OCI-LY7 (cell line): Measurements from ENCODE around the gene SENP5. TPM values are rescaled to one million over a fixed set of nuclear protein-coding genes. Genes with fewer than 3 reads are reported as not detected.

Experiments
- BruUV-seq: library from RNA; stranded (reverse); fragments of 400-500 nt; replicated peaks from 2 replicates; lab custom pipeline; 2021; lab: Mats Ljungman, UMichigan
- CTCF ChIA-PET: fragments of 300-600 bp; sonication (Branson Sonifier 250); formaldehyde crosslinking; loops from one replicate; lab custom pipeline; 2022; ENCODE audit warnings: antibody characterized with exemption; ENCODE audit not compliant: unreplicated experiment; lab: Charles Lee
- POLR2A ChIA-PET: fragments of 300-600 bp; sonication (Branson Sonifier 250); formaldehyde crosslinking; loops from one replicate; lab custom pipeline; 2022; ENCODE audit warnings: antibody characterized with exemption; lab: Charles Lee
- DNase-seq: peaks from one replicate; pipeline ENCODE4 v3.0.0-alpha.2; 2015; ENCODE audit warnings: low spot score
- H2AFZ ChIP-seq: fragments of 200-600 bp; sonication (generic), shearing (Covaris generic); 2 replicates; pipeline ENCODE4 v1.6.1; 2014; ENCODE audit warnings: mild to moderate bottlenecking, antibody characterized with exemption, low read length, moderate library complexity
- H3K27ac ChIP-seq: fragments of 200-600 bp; sonication (generic); 2 replicates; pipeline ENCODE4 v1.5.1; 2014; ENCODE audit warnings: mixed run types, low read depth, mild to moderate bottlenecking, moderate library complexity, low read length, inconsistent platforms; ENCODE audit not compliant: poor library complexity, severe bottlenecking
- H3K36me3 ChIP-seq: fragments of 200-600 bp; sonication (generic); 2 replicates; pipeline ENCODE4 v1.6.1; 2014; ENCODE audit warnings: mild to moderate bottlenecking, antibody characterized with exemption, low read length, moderate library complexity, mixed read lengths; ENCODE audit not compliant: insufficient read depth
- H3K4me1 ChIP-seq: fragments of 200-600 bp; sonication (generic); 2 replicates; pipeline ENCODE4 v1.5.1; 2014; ENCODE audit warnings: mild to moderate bottlenecking, low read length; ENCODE audit not compliant: insufficient read depth, poor library complexity, severe bottlenecking
- H3K4me2 ChIP-seq: fragments of 200-600 bp; sonication (generic); 2 replicates; pipeline ENCODE4 v1.6.1; 2014; ENCODE audit warnings: mild to moderate bottlenecking, low read length
- H3K4me3 ChIP-seq: fragments of 200-600 bp; sonication (generic); 2 replicates; pipeline ENCODE4 v1.5.1; 2014; ENCODE audit warnings: mild to moderate bottlenecking, low read depth, low read length; ENCODE audit not compliant: poor library complexity, severe bottlenecking
- H3K79me2 ChIP-seq: fragments of 200-600 bp; sonication (generic); 2 replicates; pipeline ENCODE4 v1.6.1; 2016; ENCODE audit warnings: low read depth, mild to moderate bottlenecking, low read length, moderate library complexity, mixed read lengths; ENCODE audit not compliant: insufficient read depth
- H3K9me2 ChIP-seq: fragments of 200-600 bp; sonication (generic); 2 replicates; pipeline ENCODE4 v1.6.1; 2016; ENCODE audit warnings: mild to moderate bottlenecking, low read length, mixed read lengths; ENCODE audit not compliant: insufficient read depth
- H3K9me3 ChIP-seq: fragments of 200-600 bp; sonication (generic); 2 replicates; pipeline ENCODE4 v1.6.1; 2014; ENCODE audit warnings: mild to moderate bottlenecking, mixed run types, low read length, mixed read lengths
- H4K20me1 ChIP-seq: fragments of 200-600 bp; sonication (generic); 2 replicates; pipeline ENCODE4 v1.6.1; 2014; ENCODE audit warnings: mild to moderate bottlenecking, antibody characterized with exemption, low read length, moderate library complexity, mixed read lengths; ENCODE audit not compliant: insufficient read depth
- EZH2phosphoT487 ChIP-seq: fragments of 200-600 bp; sonication (generic); IDR thresholded peaks from 2 replicates; pipeline ENCODE4 v1.6.1; 2018; ENCODE audit warnings: low read depth, borderline replicate concordance, mild to moderate bottlenecking, mixed run types, antibody characterized with exemption, low read length, moderate library complexity, mixed read lengths
- intact Hi-C: fragments of 100-400 bp; cut with micrococcal nuclease; formaldehyde crosslinking; loops from one replicate; pipeline ENCODE4 v1.10.0; 2022; ENCODE audit not compliant: unreplicated experiment
- total RNA-seq, 2 experiments: library from RNA; depleted of rRNA in 1 of 2; stranded (reverse); fragments of >200 nt in 1 of 2; shearing (Covaris generic) in 1 of 2; gene quantifications; 2 replicates each; pipeline ENCODE4 v1.2.3, GENCODE V29; 2014 to 2022
- TF ChIP-seq, protein P1 (sequence below): fragments of 200-600 bp; sonication (generic); conservative IDR thresholded peaks from 2 replicates; pipeline ENCODE4 v1.5.1; 2014; ENCODE audit warnings: mild to moderate bottlenecking, antibody characterized with exemption, low read length, moderate library complexity, mixed read lengths

SENP5 gene
- total RNA-seq, 2 experiments from 2014 or later, result 40.2 to 42.9 TPM

- H3K4me2 ChIP-seq, result peak overlapping the region; percentile 42; the same call in 1 of the 2 replicates
- no peaks in the 10 kb centered on the region for H3K9me2 ChIP-seq
- BruUV-seq, result no TSS peak
- H3K9me3 ChIP-seq, result no peaks in the 10 kb centered on the region
- H4K20me1 ChIP-seq, result no peaks in the 10 kb centered on the region
- H3K79me2 ChIP-seq, result no peaks in the 10 kb centered on the region
- intact Hi-C loops, result loop anchor here (10.0 kb wide), 1 partner anchor 253 kb away; the partner anchor contains the start of genes CEP19 and PIGX
- no peak overlapping the region for H3K27ac ChIP-seq
- no peak overlapping the region for H3K4me3 ChIP-seq
- ChIA-PET CTCF (no interaction called here), POLR2A (no interaction called here)
- TF ChIP-seq EZH2phosphoT487, result no peak
- TF ChIP-seq, protein P1, sequence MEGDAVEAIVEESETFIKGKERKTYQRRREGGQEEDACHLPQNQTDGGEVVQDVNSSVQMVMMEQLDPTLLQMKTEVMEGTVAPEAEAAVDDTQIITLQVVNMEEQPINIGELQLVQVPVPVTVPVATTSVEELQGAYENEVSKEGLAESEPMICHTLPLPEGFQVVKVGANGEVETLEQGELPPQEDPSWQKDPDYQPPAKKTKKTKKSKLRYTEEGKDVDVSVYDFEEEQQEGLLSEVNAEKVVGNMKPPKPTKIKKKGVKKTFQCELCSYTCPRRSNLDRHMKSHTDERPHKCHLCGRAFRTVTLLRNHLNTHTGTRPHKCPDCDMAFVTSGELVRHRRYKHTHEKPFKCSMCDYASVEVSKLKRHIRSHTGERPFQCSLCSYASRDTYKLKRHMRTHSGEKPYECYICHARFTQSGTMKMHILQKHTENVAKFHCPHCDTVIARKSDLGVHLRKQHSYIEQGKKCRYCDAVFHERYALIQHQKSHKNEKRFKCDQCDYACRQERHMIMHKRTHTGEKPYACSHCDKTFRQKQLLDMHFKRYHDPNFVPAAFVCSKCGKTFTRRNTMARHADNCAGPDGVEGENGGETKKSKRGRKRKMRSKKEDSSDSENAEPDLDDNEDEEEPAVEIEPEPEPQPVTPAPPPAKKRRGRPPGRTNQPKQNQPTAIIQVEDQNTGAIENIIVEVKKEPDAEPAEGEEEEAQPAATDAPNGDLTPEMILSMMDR, result no peak
- no peak overlapping the region for H2AFZ ChIP-seq
- H3K36me3 ChIP-seq, result no peaks in the 10 kb centered on the region
- H3K4me1 ChIP-seq, result peaks cover 15% of the 10 kb centered on the region
- DNase-seq, result no peak
These were observed 99.9 kb downstream of the SENP5 start for GRCh38 chr3:196967412-196968232.

DNA sequence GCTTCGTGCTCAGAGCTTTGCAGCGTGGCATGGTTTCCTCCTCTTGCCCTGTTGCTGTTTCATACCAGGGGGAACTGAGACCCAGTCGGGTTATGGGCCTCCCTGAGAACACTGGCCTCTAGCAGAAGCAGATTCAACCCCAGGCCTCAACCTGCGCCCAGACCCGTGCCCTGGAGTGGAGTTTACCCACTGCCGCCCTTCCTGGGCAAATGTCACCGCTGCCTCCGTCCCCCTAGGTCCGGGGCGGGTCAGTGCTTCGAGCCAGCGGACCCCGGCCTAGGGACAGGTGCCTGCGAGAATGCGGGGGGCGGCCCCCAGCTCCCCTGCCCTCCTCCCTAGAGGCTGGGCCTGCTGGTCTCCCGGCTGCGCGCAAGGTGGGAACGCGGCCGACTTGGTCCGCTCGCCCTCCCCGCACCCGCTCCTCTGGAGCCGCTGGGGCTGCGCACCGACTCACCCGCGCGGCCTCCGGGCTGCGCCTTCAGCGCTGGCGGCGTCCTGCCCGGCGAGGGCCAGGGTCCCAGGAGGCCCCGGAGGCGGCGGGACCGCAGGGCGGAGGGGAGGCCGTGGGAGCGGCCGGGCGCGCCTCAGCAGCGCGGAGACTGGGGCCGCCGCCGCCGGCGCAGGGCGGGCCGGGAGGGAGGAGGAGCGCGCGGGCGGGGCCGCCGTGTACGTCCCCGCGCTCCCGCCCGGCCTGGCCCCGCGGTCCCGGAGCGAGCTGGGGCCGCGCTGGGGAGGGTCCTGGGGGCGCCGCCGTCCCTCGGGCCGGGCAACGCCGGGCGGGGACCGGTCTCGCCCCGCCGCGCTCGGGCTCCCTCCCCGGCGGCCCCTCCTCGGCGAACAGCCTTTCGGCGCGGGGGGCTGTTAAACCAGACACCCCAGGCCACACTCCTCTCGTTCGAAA, 100.8 kb downstream of the SENP5 start, which contains the start of gene PIGZ:
TSS of gene PIGZ (minus strand) at position 601 of the 901 bp plus-strand sequence. CDS start 16,802 bp downstream, outside the sequence.
- POLR2A ChIA-PET, result no interaction called here
- Histone ChIP-seq H3K27ac (no peak within 1 kb of the TSS), H3K9me2 (no peaks in the 10 kb centered on the region), H3K4me1 (peaks cover 8% of the 10 kb centered on the region), H3K79me2 (no peaks in the 10 kb centered on the region), H4K20me1 (no peaks in the 10 kb centered on the region), H2AFZ (peak within 1 kb of the TSS; percentile 83), H3K9me3 (no peaks in the 10 kb centered on the region), H3K36me3 (no peaks in the 10 kb centered on the region), H3K4me3 (peak within 1 kb of the TSS; percentile 72), H3K4me2 (peak within 1 kb of the TSS; percentile 100)
- peak; percentile 11 for DNase-seq
- CTCF ChIA-PET, result no interaction called here
- TF ChIP-seq EZH2phosphoT487, result no peak
- TF ChIP-seq, protein P1, result no peak
- intact Hi-C loops, result loop anchor here (1.0 to 10.0 kb wide), 2 partner anchors 254 to 359 kb away; partner anchors contain the start of genes CEP19 and PIGX
- BruUV-seq, result no TSS peak
